SH-SY5Y (cell line): ENCODE measurements around the gene SF3A1.

Experiments
- GATA2 ChIP-seq: IDR thresholded peaks from 2 replicates; pipeline ENCODE4 v1.6.1; 2011; ENCODE audit warnings: mild to moderate bottlenecking, low read depth, low read length
- GATA3 ChIP-seq: IDR thresholded peaks from 2 replicates; pipeline ENCODE4 v1.6.1; 2011; ENCODE audit warnings: low read depth, mild to moderate bottlenecking, low read length, moderate library complexity

- no peak for TF ChIP-seq GATA3
- no peak for TF ChIP-seq GATA2
These were observed 36.6 kb downstream of the SF3A1 start for GRCh38 chr22:30320021-30320556.
